Heart left ventricle (tissue), 16 donors: ENCODE measurements around the gene STK11. TPM values are rescaled to one million over a fixed set of nuclear protein-coding genes. Genes with fewer than 3 reads are reported as not detected.

Experiments
- ATAC-seq, 4 donors: fragments of 200-7000 bp; cut with Tn5 transposase; one replicate each; pipeline ENCODE4 v1.9.1; 2020 to 2022; ENCODE audit warnings: moderate library complexity in 4 of 4, mild to moderate bottlenecking in 3 of 4, moderate number of reproducible peaks in 1 of 4
- DNase-seq, 5 donors: peaks; one replicate each; pipeline ENCODE4 v3.0.0-alpha.2; 2020
- H3K27ac ChIP-seq, 12 donors: fragments of 200-600 bp; sonication (generic) in 4 of 12; one replicate each; pipeline versions ENCODE4 v1.5.0 to v1.8.0; 2016 to 2022; ENCODE audit warnings: mild to moderate bottlenecking in 2 of 12
- H3K27me3 ChIP-seq, 9 donors: fragments of 200-600 bp; sonication (generic) in 2 of 9; one replicate each; pipeline versions ENCODE4 v1.5.1 to v1.8.0; 2016 to 2022; ENCODE audit warnings: mild to moderate bottlenecking in 3 of 9
- H3K36me3 ChIP-seq, 9 donors: fragments of 200-600 bp; sonication (generic) in 2 of 9; one replicate each; pipeline versions ENCODE4 v1.5.0 to v1.8.0; 2018 to 2022; ENCODE audit warnings: mild to moderate bottlenecking in 2 of 9
- H3K4me1 ChIP-seq, 12 donors: fragments of 200-600 bp; sonication (generic) in 4 of 12; one replicate each; pipeline versions ENCODE4 v1.5.0 to v1.8.0; 2016 to 2022; ENCODE audit warnings: mild to moderate bottlenecking in 3 of 12
- H3K4me3 ChIP-seq, 12 donors: fragments of 200-600 bp; sonication (generic) in 4 of 12; one replicate each; pipeline versions ENCODE4 v1.5.0 to v1.8.0; 2017 to 2022; ENCODE audit warnings: mild to moderate bottlenecking in 9 of 12, moderate library complexity in 4 of 12
- H3K9me3 ChIP-seq, 12 donors: fragments of 200-600 bp; sonication (generic) in 4 of 12; one replicate each; pipeline versions ENCODE4 v1.5.0 to v1.8.0; 2016 to 2022; ENCODE audit warnings: mild to moderate bottlenecking in 1 of 12
- CTCF ChIP-seq, 12 donors: fragments of 200-600 bp; sonication (generic) in 4 of 12; IDR thresholded peaks; one replicate each; pipeline versions ENCODE4 v1.5.0 to v1.8.0; 2018 to 2022; ENCODE audit warnings: antibody characterized with exemption in 12 of 12, mild to moderate bottlenecking in 5 of 12
- POLR2A ChIP-seq, 2 donors: fragments of 450-650 bp; IDR thresholded peaks; one replicate each; pipeline ENCODE4 v1.6.1; 2017; ENCODE audit warnings: antibody characterized with exemption in 2 of 2, mild to moderate bottlenecking in 2 of 2, moderate library complexity in 2 of 2
- WGBS, 4 donors: extraction: QIAGEN DNeasy Blood & Tissue Kit in 2 of 4; methylation state at CpG; one replicate each; pipeline versions ENCODE4 v1.1.5 to v1.1.7; 2013 to 2018; 5-methylcytosine and 5-hydroxymethylcytosine counted together
- intact Hi-C, 10 donors: fragments of 100-400 bp; cut with DNase I; formaldehyde crosslinking; loops; one replicate each; pipeline versions ENCODE4 v1.11.1 to v1.14.2; 2022
- polyA plus RNA-seq, 2 donors: library from polyadenylated mRNA; stranded (reverse); fragments of 200-250 nt; gene quantifications; one replicate each; pipeline ENCODE4 v1.2.3, GENCODE V29; 2013
- total RNA-seq, 9 donors: library from RNA; depleted of rRNA in 2 of 9; stranded (reverse); fragments of >200 nt in 2 of 9; fragmentation: NEBNext Ultra II Directional in 3 of 9; extraction: Animal tissue kit (Norgen Biotek cat#: 25700) in 3 of 9; gene quantifications; one replicate each; pipeline versions ENCODE4 v1.1.0 to v1.2.4, GENCODE V29; 2016 to 2023
- donor health status: ischemic (EF 13 %, LVEDD 7.1; RV severe dilation, severe dysfunction).
- donor health status: healthy with polysubstance abuse.
- donor health status: DM: no; HTN: yes; CAD: no.
- donor health status: DM: no; HTN: no; CAD: no.
- donor health status: ischemic (EF 25% LVEDD 6.9; RV normal size, moderate dysfunction).
- donor health status: ischemic (EF 25% LVEDD 5.7; RV mildly dilated, moderate dysfunction).
- donor health status: healthy.
- donor health status: DM: yes; HTN: yes; CAD: no.
- donor health status: ischemic (EF 35%, LVEDD 5.7; RV mildly dilated, moderate dysfunction).
- donor health status: nonischemic (EF 11% LVEDD 7.7; RV severe dilation, severe dysfunction).
- donor health status: DM: yes; HTN: yes; CAD: no.
- donor health status: PGD.
- donor health status: ischemic (EF 29% LVEDD 5.4; RV normal size, mild dysfunction).
- donor health status: nonischemic (EF 23%, LVEDD 6.1; RV moderate dilation, normal function).

The STK11 gene
- total and polyA plus RNA-seq, 11 donors: 44.7 to 92.0 (median 50.7) TPM

- Histone ChIP-seq H3K27ac (peak overlapping the region in 1 of 12 donors; percentile 86), H3K27me3 (no peaks in the 10 kb centered on the region), H3K4me1 (peaks cover 0 to 57% (median 9%) of the 10 kb centered on the region in 12 donors), H3K9me3 (no peaks in the 10 kb centered on the region), H3K36me3 (no peaks in the 10 kb centered on the region), H3K4me3 (peak overlapping the region in 1 of 12 donors; percentile 17)
- ATAC-seq (no peak), DNase-seq (peak in 1 of 5 donors; percentile 29)
- no peak for TF ChIP-seq POLR2A (IDR thresholded peaks at IDR 0.05)
- TF ChIP-seq CTCF (IDR thresholded peaks at IDR 0.05): no peak
- intact Hi-C loops: loop anchor here in 1 of 10 donors (5.0 kb wide), 1 partner anchor 50 kb away; no protein-coding TSS in a partner anchor
- WGBS, 4 donors: 74 to 82% (median 76%) methylated on average over 25 of the region's 25 CpGs
Observed at GRCh38 chr19:1177322-1178114, 28.1 kb upstream of the STK11 start.

GRCh38 chr19:1181606-1182005 lies 24.0 kb upstream of the STK11 start:
- WGBS, 4 donors: 86 to 96% (median 92%) methylated on average over 11 of the region's 11 CpGs

GRCh38 chr19:1182068-1182467 lies 23.5 kb upstream of the STK11 start:
- ATAC-seq: no peak
- no peak for DNase-seq
- H3K36me3 ChIP-seq: no peaks in the 10 kb centered on the region
- WGBS, 4 donors: 95 to 98% (median 96%) methylated on average over 10 of the region's 10 CpGs
- intact Hi-C loops: loop anchor here in 1 of 10 donors (5.0 to 10.0 kb wide), 2 partner anchors 50 to 257 kb away; partner anchors contain the start of gene ARID3A
- H3K27ac ChIP-seq: no peak overlapping the region
- TF ChIP-seq CTCF (IDR thresholded peaks at IDR 0.05) (no peak), POLR2A (IDR thresholded peaks at IDR 0.05) (no peak)
- H3K4me3 ChIP-seq: no peak overlapping the region
- H3K27me3 ChIP-seq: no peaks in the 10 kb centered on the region
- H3K9me3 ChIP-seq: no peaks in the 10 kb centered on the region
- H3K4me1 ChIP-seq: peaks cover 0 to 44% (median 2%) of the 10 kb centered on the region in 12 donors

More at GRCh38 chr19:1181606-1182005, 24.0 kb upstream of the STK11 start:
- ATAC-seq (no peak), DNase-seq (no peak)
- H3K27ac ChIP-seq: peak overlapping the region in 1 of 12 donors; percentile 15
- no peaks in the 10 kb centered on the region for H3K36me3 ChIP-seq
- H3K4me1 ChIP-seq: peaks cover 0 to 48% (median 2%) of the 10 kb centered on the region in 12 donors
- no peak overlapping the region for H3K4me3 ChIP-seq
- no peak for TF ChIP-seq POLR2A (IDR thresholded peaks at IDR 0.05)
- intact Hi-C loops: loop anchor here in 1 of 10 donors (5.0 to 10.0 kb wide), 2 partner anchors 49 to 257 kb away; partner anchors contain the start of gene ARID3A
- no peaks in the 10 kb centered on the region for H3K27me3 ChIP-seq
- H3K9me3 ChIP-seq: no peaks in the 10 kb centered on the region

GRCh38 chr19:1182727-1183126 lies 22.9 kb upstream of the STK11 start:
- no peaks in the 10 kb centered on the region for H3K9me3 ChIP-seq
- peaks cover 0 to 37% (median 2%) of the 10 kb centered on the region in 12 donors for H3K4me1 ChIP-seq
- TF ChIP-seq CTCF (IDR thresholded peaks at IDR 0.05) (no peak), POLR2A (IDR thresholded peaks at IDR 0.05) (no peak)
- intact Hi-C loops: loop anchor here in 1 of 10 donors (5.0 to 10.0 kb wide), 2 partner anchors 50 to 258 kb away; partner anchors contain the start of gene ARID3A
- ATAC-seq (no peak), DNase-seq (no peak)
- H3K27ac ChIP-seq: no peak overlapping the region
- no peak overlapping the region for H3K4me3 ChIP-seq
- WGBS, 4 donors: 87 to 94% (median 94%) methylated on average over 11 of the region's 11 CpGs
- H3K36me3 ChIP-seq: no peaks in the 10 kb centered on the region
- H3K27me3 ChIP-seq: no peaks in the 10 kb centered on the region
